ENCODE data around the gene ZNF678.

The ZNF678 gene

DNA sequence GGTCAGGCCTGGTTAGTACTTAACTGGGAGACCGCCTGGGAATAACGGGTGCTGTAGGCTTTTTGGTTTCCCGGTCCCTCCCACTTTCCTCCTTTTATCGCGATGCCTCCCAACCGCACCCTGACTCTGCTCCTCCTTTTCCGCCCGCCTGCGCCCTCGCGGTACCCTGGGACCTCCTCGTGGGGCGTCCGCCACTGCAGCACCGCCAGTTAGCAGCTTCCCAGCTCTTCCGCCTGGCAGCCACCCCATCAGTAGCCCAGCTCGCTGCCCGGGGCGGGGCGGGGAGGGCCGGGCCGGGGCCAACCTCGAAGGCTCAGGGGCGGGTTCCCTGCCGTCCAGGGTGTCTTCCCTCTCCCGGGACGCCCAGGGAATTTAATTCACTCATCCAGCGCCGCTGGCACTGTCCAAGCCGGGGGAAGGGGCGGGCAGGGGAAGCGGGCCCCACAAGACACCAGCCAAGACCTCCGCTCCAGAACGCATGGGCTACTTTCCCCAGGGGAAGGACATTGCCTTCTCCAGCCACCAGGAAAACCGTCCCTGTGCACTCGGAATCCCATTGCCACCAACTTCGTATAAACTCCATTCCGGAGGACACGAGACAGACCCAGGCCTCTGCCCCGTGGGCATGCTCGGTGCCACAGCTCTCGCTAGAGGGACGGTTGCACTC, 2.0 kb upstream of the ZNF678 start:
- no peaks in the 10 kb centered on the region for H3K36me3 ChIP-seq
- TF ChIP-seq, protein P1, sequence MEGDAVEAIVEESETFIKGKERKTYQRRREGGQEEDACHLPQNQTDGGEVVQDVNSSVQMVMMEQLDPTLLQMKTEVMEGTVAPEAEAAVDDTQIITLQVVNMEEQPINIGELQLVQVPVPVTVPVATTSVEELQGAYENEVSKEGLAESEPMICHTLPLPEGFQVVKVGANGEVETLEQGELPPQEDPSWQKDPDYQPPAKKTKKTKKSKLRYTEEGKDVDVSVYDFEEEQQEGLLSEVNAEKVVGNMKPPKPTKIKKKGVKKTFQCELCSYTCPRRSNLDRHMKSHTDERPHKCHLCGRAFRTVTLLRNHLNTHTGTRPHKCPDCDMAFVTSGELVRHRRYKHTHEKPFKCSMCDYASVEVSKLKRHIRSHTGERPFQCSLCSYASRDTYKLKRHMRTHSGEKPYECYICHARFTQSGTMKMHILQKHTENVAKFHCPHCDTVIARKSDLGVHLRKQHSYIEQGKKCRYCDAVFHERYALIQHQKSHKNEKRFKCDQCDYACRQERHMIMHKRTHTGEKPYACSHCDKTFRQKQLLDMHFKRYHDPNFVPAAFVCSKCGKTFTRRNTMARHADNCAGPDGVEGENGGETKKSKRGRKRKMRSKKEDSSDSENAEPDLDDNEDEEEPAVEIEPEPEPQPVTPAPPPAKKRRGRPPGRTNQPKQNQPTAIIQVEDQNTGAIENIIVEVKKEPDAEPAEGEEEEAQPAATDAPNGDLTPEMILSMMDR (IDR thresholded peaks at IDR 0.05), result no peak
- H3K4me1 ChIP-seq (ENCODE audit: control insufficient read depth in 1 of 2, insufficient read depth in 1 of 2, low read depth in 1 of 2, low read length in 1 of 2), result peaks cover 7 to 10% of the 10 kb centered on the region in 2 experiments
- no peak overlapping the region for H3K27ac ChIP-seq
- H3K27me3 ChIP-seq, result peaks cover 76% of the 10 kb centered on the region
- H3K4me3 ChIP-seq (ENCODE audit: low read depth in 1 of 2, low read length in 1 of 2), result no peak overlapping the region
- no peaks in the 10 kb centered on the region for H3K9me3 ChIP-seq

DNA sequence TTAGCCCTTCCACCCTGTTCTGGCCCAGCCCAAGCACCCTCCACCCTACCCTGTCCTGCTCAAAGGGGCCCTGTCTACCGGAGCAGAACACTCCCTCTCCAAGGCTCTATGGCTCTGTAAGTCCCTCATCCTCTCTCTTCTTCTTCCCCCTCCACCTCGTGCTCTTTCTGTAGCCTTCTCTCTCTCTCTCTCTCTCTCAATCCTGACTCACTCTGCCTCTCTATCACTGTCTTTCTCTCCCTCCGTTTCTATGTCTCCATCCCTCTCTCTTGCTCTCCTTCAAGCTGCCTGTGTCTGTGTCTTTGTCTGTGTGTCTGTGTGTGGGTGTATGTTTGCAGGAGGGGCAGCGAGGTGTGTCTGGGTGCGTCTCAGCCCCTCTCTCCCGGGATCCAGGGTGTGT, 1.3 kb upstream of the ZNF678 start:
- no peaks in the 10 kb centered on the region for H3K9me3 ChIP-seq
- H3K4me3 ChIP-seq (ENCODE audit: low read depth in 1 of 2, low read length in 1 of 2), result no peak overlapping the region
- TF ChIP-seq, protein P1 (IDR thresholded peaks at IDR 0.05), result no peak
- no peak overlapping the region for H3K27ac ChIP-seq
- no peaks in the 10 kb centered on the region for H3K36me3 ChIP-seq
- peaks cover 70% of the 10 kb centered on the region for H3K27me3 ChIP-seq
- H3K4me1 ChIP-seq (ENCODE audit: control insufficient read depth in 1 of 2, insufficient read depth in 1 of 2, low read depth in 1 of 2, low read length in 1 of 2), result peaks cover 7 to 10% of the 10 kb centered on the region in 2 experiments

DNA sequence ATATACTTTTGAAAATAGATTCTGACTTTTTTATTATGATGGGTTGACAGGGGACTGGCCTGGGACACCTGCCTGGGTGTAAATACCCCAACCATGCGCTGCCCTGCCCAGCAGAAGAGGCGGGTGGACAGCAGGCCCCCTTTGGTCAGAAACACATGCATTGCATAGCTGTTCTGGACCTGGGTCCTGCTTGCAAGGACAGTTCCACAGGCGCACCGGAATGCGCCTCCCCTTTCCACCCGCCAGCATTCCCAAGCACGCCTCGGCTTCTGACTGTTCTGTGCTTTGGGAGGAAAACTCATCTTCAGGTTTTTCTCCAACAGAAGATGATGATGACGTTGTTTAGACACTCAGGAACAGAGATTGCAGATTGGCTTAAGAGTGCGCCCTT, 428 bp upstream of the ZNF678 start:
- Histone ChIP-seq H3K4me1 (ENCODE audit: control insufficient read depth in 1 of 2, insufficient read depth in 1 of 2, low read depth in 1 of 2, low read length in 1 of 2) (peaks cover 7 to 10% of the 10 kb centered on the region in 2 experiments), H3K9me3 (no peaks in the 10 kb centered on the region), H3K27ac (no peak overlapping the region), H3K4me3 (ENCODE audit: low read depth in 1 of 2, low read length in 1 of 2) (peak overlapping the region in 1 of 2 experiments; percentile 62), H3K36me3 (no peaks in the 10 kb centered on the region), H3K27me3 (peaks cover 61% of the 10 kb centered on the region)
- TF ChIP-seq, protein P1 (IDR thresholded peaks at IDR 0.05), result no peak

DNA sequence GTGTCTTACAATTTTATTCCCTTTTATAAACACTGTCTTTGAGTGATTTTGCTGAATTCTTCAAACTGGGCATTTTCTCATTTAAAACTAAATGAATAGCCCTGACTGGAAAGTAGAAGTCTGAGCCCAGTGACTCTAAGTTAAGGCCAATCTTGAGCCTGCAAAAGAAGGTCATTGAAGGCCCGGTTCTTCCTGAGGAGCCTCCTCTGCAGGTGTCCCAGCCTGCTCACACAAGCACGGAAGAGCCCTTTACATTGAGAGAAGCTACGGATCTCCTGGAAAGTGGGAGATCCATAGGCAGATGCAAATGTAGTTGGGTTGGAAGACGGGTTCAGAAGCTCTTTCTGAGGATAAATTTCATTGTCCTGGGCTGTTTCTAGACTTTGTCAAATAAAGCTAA, 3.9 kb downstream of the ZNF678 start:
- Histone ChIP-seq H3K4me1 (ENCODE audit: control insufficient read depth in 1 of 2, insufficient read depth in 1 of 2, low read depth in 1 of 2, low read length in 1 of 2) (peaks cover 7 to 10% of the 10 kb centered on the region in 2 experiments), H3K27ac (no peak overlapping the region), H3K27me3 (peaks cover 17% of the 10 kb centered on the region), H3K36me3 (no peaks in the 10 kb centered on the region), H3K4me3 (ENCODE audit: low read depth in 1 of 2, low read length in 1 of 2) (no peak overlapping the region), H3K9me3 (no peaks in the 10 kb centered on the region)
- TF ChIP-seq, protein P1 (IDR thresholded peaks at IDR 0.05), result no peak

DNA sequence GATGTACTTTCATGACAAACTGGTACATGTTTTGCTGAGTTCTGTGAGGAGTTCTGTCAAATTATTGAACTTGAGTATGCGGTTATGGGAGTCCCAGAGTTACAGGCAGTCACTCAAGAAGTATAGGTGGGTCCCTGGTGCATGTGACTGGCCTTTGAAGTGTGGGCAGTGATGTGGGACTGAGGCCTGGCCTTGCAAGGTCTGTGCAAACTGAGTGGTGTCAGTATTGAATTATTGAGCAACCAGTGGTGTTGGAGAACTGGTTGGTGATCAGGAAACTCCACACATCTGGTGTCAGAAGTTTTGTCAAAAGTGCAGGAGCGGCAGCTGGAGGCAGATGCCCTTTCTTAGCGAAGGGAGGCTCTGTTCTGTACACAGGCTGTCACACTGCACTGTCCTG, 5.2 kb downstream of the ZNF678 start:
- Histone ChIP-seq H3K9me3 (no peaks in the 10 kb centered on the region), H3K27me3 (peaks cover 4% of the 10 kb centered on the region), H3K4me1 (ENCODE audit: control insufficient read depth in 1 of 2, insufficient read depth in 1 of 2, low read depth in 1 of 2, low read length in 1 of 2) (peaks cover 7 to 10% of the 10 kb centered on the region in 2 experiments), H3K36me3 (no peaks in the 10 kb centered on the region), H3K27ac (no peak overlapping the region), H3K4me3 (ENCODE audit: low read depth in 1 of 2, low read length in 1 of 2) (no peak overlapping the region)
- TF ChIP-seq, protein P1 (IDR thresholded peaks at IDR 0.05), result no peak
